NCI-H526 treated with DMSO at 0.1 percent for 48 hours (cell line): ENCODE data around the gene RIMS1.
"Not testable (repeated sequence)": the region's sequence is repeated elsewhere in the genome, so short reads cannot be mapped to it uniquely, and the experiment has no call there.

Source experiments
- DNase-seq: peaks from one replicate; lab custom pipeline; 2025; lab: John Stamatoyannopoulos, UW

RIMS1 gene

DNA sequence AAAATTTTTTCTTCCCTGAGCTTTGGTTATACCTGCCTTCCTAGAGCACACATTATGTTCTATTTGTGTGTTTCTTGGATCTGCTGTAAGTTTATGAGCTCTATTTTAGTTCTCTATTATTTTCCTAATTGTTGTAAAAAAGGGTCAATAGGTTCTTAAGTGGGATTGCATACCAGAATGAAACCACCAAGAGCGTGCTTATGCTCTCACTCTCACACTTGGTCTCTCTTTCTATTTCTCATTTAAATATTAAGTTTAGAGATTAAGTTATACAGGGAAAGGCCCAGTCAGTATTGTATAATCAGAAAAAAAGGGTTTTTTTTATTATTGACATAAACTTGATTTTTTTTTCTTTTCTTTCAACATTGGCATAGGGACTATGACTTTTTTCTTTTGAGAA, 96.8 kb downstream of the RIMS1 start:
- no peak for DNase-seq

- DNase-seq, result no peak
Measured at GRCh38 chr6:71994705-71995271, 108.4 kb downstream of the RIMS1 start.

DNA sequence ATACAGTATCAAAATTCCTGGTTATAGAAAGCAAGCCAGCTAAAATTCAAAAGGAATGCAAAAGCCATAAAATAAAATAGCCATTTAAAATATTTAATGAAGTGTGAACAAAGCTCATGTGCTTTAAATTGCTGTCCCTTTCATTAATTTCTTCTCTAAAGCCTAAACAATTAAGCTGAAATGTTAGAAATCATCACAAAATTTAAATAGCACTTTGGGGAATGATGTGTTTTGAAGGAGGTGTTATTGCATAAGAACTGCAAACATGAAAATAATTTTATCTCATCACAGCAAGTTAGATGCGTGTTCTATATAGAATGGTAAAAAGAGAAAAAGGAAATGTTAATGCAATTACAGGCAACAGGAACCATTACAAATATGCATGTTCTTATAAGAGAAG, 111.0 kb downstream of the RIMS1 start:
- no peak for DNase-seq

GRCh38 chr6:72002415-72002814, 116.1 kb downstream of the RIMS1 start:
- DNase-seq, result no peak

GRCh38 chr6:72006591-72006990, 120.2 kb downstream of the RIMS1 start:
- DNase-seq, result not testable (repeated sequence)

DNA sequence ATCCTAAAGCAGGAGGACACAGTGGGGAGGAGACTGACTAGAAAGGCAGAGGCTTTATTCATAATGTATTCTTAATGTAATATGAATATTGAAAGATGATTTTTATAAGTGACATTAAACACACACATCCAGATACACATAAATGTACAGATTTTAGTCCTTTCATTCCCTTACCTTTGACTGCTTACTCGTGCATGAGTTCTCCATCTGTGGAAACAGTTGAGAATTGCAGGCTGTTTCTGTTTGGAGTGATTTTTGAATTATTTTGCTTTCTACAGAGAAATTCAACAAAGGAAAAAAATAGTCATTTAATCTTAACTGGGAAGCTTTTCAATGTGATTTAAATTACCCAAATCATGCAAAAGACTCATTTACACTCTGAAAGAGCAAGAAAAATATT, 136.5 kb downstream of the RIMS1 start:
- no peak for DNase-seq

- no peak for DNase-seq
Measured at GRCh38 chr6:72031471-72031870, 145.1 kb downstream of the RIMS1 start.

DNA sequence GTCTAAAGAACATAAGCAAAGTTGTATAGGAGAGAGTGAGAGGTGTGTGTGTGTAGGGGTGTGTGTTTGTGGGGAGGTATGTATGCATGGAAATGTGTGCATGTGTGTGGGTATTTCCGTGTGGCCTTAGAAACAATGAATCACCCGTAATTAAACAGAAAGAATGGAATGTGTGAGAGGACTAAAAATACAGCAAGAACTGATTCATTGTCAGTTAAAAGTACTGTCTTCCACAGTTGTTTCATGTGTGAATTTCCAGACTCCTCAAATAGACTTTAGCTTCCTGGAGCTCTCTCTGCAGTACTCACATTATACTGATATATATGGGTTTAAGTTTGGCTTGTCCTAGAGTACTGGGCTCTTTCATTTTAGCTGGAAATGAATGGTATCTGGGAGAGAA, 145.7 kb downstream of the RIMS1 start:
- no peak for DNase-seq

- no peak for DNase-seq
Measured at GRCh38 chr6:72035486-72035885, 149.1 kb downstream of the RIMS1 start.

GRCh38 chr6:72035966-72036365, 149.6 kb downstream of the RIMS1 start:
- DNase-seq, result no peak

DNA sequence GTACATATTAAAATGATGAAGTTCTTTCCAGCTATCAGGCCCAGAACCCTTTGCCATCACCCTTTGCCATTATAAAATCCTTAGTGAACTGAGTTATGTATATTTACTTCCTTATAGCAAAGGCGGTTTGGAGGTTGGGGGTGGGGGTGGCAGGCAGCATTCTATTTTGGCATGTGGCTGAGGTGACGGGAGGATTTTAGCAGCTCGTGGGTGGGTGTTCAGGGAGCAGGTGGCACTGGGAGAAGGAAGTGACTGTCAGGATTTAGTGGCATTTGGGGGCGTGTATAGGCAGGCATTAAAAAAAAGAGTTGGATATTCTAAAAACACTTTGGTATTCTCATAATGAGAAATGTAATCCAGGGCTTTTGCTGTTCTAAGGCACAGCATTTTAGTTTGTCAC, 150.7 kb downstream of the RIMS1 start:
- no peak for DNase-seq

- no peak for DNase-seq
Measured at GRCh38 chr6:72040111-72040510, 153.8 kb downstream of the RIMS1 start.

DNA sequence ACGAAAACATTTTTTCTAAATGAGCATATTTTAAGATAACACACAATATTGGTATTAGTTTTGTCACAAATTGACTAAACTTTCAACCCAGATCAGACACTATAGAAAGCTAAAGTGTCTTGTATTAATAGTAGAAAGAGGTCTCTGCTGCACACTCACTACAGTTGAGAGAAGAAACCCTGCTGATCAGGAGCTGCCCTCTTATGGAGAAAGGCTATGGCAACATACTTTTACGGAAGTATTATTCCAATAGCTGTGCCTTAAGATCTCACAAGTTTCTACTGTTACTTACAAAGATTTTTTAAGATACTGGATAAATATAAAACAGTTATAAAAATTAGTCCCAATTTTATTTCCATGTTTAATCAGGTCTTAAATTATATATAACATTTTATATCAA, 155.7 kb downstream of the RIMS1 start:
- no peak for DNase-seq

DNA sequence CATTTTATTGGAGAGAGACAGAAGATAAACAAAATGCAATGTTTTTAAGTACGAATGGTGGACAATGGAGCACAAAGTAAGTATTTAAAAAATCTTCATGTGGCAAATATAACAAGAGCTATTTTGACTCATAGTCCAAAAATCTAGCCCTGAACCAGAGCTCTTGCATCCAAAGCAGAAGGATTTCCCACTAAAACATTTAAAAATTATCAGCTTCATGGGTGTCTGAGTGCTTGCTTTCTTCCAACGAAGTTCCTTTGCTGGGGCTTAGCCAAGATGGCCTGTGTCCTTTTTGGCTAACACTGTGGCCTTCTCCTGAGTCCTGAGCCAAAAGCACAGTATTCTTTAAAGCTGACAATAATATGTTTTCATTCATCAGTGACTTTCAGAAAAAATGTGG, 161.7 kb downstream of the RIMS1 start:
- no peak for DNase-seq

DNA sequence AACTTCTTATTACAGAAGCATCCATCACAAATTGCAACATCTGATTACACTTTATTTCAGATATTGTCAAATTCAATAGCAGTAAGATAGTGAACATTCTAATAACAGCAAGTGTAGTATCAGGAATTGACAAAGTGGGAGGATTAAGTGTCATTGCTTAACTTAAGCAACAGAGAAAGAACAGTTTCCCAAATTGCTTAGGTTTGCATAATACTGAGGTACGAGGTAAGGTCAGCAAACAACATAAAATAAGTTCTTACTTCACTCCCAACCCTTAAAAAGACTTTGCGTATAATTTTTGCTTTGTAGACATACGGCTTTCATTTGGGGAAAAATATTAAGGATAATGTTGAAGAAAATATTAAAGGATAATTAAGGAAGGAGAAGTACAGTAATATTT, 163.0 kb downstream of the RIMS1 start:
- DNase-seq, result no peak

DNA sequence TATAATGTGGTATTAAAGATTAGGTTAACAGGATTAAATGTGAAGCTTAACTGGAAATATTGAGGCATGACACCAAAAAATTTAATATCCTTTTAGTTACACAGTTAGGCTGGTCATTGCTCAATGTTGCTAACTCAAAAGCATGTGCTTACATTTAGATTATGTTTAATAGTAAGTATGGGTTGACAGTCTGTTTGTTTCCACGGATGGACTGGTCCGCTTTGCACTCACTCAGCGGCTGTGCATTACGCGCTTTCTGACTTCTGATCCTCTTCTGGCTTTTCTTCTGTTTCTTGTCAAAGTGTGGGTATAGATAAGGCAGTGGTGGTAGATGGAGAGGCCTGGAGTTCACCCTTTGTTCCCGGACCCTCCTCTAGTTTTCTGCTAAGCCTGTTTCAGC, 174.9 kb downstream of the RIMS1 start:
- no peak for DNase-seq

- no peak for DNase-seq
Measured at GRCh38 chr6:72064399-72064975, 178.1 kb downstream of the RIMS1 start.

DNA sequence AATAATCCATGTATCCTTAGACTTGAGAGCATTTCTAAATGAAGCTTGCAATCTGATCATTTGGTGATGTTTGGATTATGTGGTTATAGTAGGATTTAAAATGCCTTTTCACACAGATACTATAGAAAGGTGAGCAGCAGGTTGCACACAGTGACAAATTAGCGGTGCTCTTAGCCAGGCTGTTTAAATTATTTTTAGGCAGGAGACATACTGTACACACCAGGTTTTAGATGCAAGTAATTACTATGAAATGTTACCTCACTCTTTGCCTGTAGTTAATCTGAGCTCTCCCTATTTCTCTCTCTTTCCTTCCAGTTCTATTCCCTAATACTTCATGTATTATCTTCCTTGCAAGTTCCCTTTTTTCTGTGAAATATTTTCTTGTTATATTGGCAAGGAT, 191.7 kb downstream of the RIMS1 start:
- no peak for DNase-seq

- DNase-seq, result no peak
Measured at GRCh38 chr6:72080260-72080941, 194.1 kb downstream of the RIMS1 start.

GRCh38 chr6:72081871-72082270, 195.5 kb downstream of the RIMS1 start:
- DNase-seq, result no peak

GRCh38 chr6:72083976-72084375, 197.6 kb downstream of the RIMS1 start:
- DNase-seq, result no peak

GRCh38 chr6:72084992-72085569, 198.7 kb downstream of the RIMS1 start:
- DNase-seq, result peak; percentile 12

DNA sequence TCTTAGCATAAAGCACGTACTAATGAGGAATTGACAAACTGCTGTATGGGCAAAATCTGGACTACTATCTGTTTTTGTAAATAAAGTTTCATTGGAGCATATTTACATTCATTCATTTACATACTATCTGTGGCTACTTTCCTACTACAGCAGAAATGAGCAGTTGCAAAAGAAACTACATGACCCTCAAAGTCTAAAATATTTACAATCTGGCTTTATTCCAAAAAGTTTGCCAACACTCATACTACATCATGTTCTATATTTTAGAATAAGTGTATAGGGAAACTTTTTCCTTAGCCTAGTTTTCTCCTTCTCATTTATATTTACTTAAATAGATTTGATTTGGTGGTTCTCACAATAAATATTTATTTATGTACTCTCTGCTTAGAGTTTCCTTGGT, 208.2 kb downstream of the RIMS1 start:
- no peak for DNase-seq

DNA sequence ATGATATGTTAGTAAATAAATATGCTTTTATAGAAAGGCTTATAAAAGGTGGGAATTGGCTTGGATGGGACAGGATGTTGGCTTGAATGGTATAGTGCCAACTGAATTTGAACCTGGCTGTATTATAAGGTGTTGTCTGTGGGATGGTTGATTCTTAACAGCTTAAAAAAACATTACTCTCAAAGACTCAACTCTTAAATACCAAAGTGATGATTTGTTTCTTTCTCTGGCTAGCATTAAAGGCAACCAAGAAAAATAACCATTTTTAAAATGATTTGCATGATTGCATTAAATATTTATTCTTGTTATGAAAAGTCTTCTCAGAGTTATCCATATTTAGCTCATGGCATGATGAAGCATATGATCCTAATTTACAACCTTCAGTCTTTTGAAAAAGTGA, 216.2 kb downstream of the RIMS1 start:
- no peak for DNase-seq
